Stimulated activated effector memory CD8-positive, alpha-beta T cell treated with anti-CD3 and anti-CD28 coated beads, Interleukin-12 subunit alpha, Interleukin-12 subunit beta, amount 100 ng/mL, for 72 hours (primary cell): ENCODE measurements around the gene MECR.

Experiments
- ATAC-seq: fragments of 150-1000 bp; cut with Tn5 transposase; 2 replicates; pipeline ENCODE4 v1.10.0; 2021
- DNase-seq, 2 donors: peaks; one replicate each; pipeline ENCODE4 v3.0.0; 2021 to 2022; ENCODE audit warnings: low spot score in 2 of 2
- H3K27ac Mint-ChIP-seq: one replicate; pipeline ENCODE4 v1.8.0; 2022; ENCODE audit warnings: mild to moderate bottlenecking, mixed read lengths
- H3K36me3 Mint-ChIP-seq: one replicate; pipeline ENCODE4 v1.8.0; 2022; ENCODE audit warnings: mild to moderate bottlenecking, mixed read lengths
- H3K4me1 Mint-ChIP-seq: one replicate; pipeline ENCODE4 v1.8.0; 2022; ENCODE audit warnings: mixed read lengths
- H3K4me3 Mint-ChIP-seq: one replicate; pipeline ENCODE4 v1.8.0; 2022; ENCODE audit warnings: mild to moderate bottlenecking, mixed read lengths
- H3K9me3 Mint-ChIP-seq: one replicate; pipeline ENCODE4 v1.8.0; 2022; ENCODE audit warnings: mixed read lengths

MECR gene, protein sequence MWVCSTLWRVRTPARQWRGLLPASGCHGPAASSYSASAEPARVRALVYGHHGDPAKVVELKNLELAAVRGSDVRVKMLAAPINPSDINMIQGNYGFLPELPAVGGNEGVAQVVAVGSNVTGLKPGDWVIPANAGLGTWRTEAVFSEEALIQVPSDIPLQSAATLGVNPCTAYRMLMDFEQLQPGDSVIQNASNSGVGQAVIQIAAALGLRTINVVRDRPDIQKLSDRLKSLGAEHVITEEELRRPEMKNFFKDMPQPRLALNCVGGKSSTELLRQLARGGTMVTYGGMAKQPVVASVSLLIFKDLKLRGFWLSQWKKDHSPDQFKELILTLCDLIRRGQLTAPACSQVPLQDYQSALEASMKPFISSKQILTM

DNA sequence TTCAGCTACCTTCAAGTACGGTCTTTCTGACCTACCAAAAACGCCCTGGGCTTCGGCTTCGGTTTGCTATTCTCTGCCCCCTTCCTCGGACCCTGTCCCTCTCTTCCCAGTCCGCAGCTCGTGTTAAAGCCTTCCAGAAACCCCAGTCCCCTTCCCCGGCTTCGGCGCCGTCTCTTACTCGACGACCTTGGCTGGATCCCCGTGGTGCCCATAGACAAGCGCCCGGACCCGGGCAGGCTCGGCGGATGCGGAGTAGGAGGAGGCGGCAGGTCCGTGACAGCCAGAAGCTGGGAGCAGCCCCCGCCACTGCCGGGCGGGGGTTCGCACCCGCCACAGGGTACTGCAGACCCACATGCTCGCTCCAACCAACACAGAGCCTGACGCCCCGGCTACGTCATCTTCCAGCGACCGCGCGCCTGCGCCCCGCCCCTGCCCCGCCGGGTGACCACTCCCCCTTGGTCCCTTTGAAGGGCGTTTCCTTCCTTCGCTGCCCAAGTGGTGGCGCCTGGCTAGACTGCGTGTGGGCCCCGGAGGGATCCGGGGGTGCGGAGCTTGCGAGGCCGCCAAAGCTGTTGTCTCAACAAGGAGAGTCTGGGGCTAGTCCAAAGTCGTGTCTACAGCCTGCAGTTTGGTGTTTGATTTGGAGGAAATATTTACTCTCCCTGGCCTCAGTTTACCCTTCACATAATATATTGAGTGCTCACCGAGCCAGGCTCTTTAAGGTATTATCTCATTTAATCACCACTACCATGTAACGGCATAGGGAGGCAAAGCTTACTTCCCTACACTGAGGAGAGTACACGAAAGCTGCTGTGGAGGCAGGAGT lies at the start of gene MECR:
TSS of gene MECR (minus strand) at position 382 of the 826 bp plus-strand sequence. CDS start at position 354, 28 bp downstream.
- H3K27ac Mint-ChIP-seq = peak within 1 kb of the TSS; percentile 96
- H3K4me1 Mint-ChIP-seq = peaks cover 23% of the 10 kb centered on the region
- DNase-seq (peak; percentile 98 to 99), ATAC-seq (peak; percentile 99)
- peaks cover 10% of the 10 kb centered on the region for H3K36me3 Mint-ChIP-seq
- H3K4me3 Mint-ChIP-seq = peak within 1 kb of the TSS; percentile 98
- no peaks in the 10 kb centered on the region for H3K9me3 Mint-ChIP-seq

DNA sequence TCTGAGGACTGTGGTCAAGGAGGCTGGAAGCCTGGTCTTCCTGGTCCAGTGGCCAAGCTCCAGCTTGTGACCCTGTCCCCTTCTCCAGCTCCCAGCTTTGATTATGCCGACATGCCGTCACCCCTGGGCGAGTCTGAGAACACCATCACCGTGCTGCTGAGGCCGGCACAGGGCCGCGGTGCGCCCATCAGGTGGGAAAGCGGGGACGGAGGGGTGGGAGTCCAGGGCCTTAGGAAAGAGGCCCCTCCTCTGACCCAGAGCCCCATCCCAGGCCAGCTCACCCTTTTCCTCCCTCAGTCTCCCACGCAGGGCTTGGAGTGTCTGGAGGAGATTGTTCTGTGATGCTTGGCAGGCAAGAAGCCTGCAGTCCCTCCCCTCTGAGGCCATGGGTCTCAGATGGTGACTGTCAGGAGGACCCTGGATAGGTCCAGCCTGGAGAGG lies 49.2 kb upstream of the MECR start:
- H3K4me3 Mint-ChIP-seq = no peak overlapping the region
- DNase-seq (no peak), ATAC-seq (no peak)
- peaks cover 6% of the 10 kb centered on the region for H3K36me3 Mint-ChIP-seq
- no peak overlapping the region for H3K27ac Mint-ChIP-seq
- H3K9me3 Mint-ChIP-seq = no peaks in the 10 kb centered on the region
- peaks cover 9% of the 10 kb centered on the region for H3K4me1 Mint-ChIP-seq

DNA sequence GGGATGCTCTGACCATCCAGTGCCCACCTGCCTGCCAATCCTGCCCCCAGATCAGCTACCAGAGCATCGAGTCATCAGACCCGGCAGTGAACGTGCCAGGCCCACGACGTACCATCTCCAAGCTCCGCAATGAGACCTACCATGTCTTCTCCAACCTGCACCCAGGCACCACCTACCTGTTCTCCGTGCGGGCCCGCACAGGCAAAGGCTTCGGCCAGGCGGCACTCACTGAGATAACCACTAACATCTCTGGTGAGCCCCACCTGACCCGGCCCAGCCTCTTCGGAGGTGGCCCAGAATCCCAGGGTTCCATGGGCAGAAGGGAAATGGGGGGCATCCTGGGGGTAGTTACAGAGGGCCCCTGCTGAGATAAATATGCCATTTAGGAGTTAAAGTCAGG lies 48.7 kb upstream of the MECR start:
- Mint-ChIP-seq H3K4me3 (no peak overlapping the region), H3K36me3 (peaks cover 6% of the 10 kb centered on the region), H3K27ac (no peak overlapping the region), H3K4me1 (peaks cover 9% of the 10 kb centered on the region), H3K9me3 (no peaks in the 10 kb centered on the region)
- no peak for ATAC-seq
- DNase-seq = no peak

DNA sequence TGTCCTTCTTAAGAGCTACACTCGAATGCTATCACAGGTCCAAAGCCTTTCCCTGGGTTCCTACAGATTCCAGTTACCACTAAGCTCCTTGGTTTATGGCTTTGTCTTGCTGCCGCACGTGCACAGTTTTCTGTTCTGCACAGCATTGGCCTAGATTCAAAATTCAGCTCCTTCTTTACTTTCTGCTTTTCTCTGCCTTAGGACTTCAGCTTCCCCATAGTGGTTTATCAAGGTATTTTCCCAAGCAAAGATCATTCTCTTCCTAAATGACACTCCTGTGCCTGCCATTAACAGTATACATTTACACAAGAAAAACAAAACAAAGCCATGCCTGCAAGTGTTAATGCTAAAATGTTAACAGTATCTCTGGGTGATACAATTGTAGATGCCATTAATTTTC lies 47.4 kb upstream of the MECR start:
- Mint-ChIP-seq H3K4me1 (peaks cover 1% of the 10 kb centered on the region), H3K4me3 (no peak overlapping the region), H3K27ac (no peak overlapping the region), H3K36me3 (no peaks in the 10 kb centered on the region), H3K9me3 (no peaks in the 10 kb centered on the region)
- ATAC-seq (no peak), DNase-seq (no peak)

DNA sequence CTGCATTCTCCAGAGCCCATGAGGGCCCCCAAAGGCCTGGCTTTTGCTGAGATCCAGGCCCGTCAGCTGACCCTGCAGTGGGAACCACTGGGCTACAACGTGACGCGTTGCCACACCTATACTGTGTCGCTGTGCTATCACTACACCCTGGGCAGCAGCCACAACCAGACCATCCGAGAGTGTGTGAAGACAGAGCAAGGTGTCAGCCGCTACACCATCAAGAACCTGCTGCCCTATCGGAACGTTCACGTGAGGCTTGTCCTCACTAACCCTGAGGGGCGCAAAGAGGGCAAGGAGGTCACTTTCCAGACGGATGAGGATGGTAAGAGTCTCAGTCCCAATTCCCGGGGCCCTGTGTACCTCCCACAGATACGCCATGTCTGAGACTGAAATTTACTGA lies 44.7 kb upstream of the MECR start:
- ATAC-seq = no peak
- H3K9me3 Mint-ChIP-seq = no peaks in the 10 kb centered on the region
- no peak overlapping the region for H3K27ac Mint-ChIP-seq
- no peaks in the 10 kb centered on the region for H3K36me3 Mint-ChIP-seq
- H3K4me3 Mint-ChIP-seq = no peak overlapping the region
- no peak for DNase-seq
- no peaks in the 10 kb centered on the region for H3K4me1 Mint-ChIP-seq

DNA sequence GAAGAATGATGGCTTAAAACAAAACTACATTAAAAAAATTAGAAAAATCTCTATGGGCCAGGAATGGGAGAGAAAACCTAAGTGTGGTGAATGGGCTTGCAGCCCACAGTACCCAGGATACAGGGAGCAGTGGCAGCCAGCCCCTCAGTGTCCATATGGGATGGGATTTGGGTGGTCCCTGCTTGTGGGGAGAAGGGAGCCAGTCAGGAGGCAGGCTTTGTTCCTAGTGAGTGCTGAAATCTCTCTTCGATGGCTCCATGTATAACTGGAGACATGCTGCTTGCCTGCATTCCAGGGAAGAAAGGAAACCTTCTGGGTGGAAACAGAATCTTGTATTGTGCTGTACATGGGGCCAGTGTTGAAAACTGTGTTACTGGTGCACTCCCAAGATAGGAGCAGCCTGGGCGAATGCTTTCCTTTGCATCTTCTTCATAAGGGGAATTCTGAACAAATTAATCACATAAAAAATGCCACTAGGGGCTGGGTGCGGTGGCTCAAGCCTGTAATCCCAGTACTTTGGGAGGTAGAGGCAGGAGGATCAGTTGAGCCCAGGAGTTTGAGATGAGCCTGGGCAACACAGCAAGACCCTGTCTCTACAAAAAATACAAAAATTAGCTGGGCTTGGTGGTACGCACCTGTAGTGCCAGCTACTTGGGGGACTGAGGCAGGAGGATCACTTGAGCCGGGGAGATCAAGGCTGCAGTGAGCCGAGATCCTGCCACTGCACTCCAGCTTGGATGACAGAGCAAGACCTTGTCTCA lies 41.6 kb upstream of the MECR start:
- Mint-ChIP-seq H3K27ac (no peak overlapping the region), H3K9me3 (no peaks in the 10 kb centered on the region), H3K4me3 (no peak overlapping the region), H3K4me1 (no peaks in the 10 kb centered on the region), H3K36me3 (no peaks in the 10 kb centered on the region)
- no peak for ATAC-seq
- no peak for DNase-seq

DNA sequence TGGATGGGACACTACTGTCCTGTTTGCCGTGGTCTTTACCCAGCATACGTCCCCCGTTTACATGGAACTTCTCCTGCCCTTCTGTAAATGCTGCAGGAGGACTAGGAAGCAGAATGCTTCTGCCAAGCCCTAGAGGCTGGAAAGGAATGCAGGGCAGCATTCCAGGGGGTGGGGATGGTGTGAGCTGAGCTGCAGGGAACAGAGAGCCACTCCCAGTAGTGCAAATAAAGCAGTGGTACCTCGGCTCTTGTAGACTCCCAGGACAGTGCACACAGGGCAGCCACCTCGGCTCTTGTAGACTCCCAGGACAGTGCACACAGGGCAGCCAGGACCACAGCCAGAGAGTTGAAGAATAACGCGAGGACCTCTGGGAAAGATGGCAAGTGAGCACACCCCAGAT lies 41.0 kb upstream of the MECR start:
- no peaks in the 10 kb centered on the region for H3K4me1 Mint-ChIP-seq
- no peak overlapping the region for H3K27ac Mint-ChIP-seq
- no peaks in the 10 kb centered on the region for H3K36me3 Mint-ChIP-seq
- no peaks in the 10 kb centered on the region for H3K9me3 Mint-ChIP-seq
- H3K4me3 Mint-ChIP-seq = no peak overlapping the region
- DNase-seq = no peak
- no peak for ATAC-seq

DNA sequence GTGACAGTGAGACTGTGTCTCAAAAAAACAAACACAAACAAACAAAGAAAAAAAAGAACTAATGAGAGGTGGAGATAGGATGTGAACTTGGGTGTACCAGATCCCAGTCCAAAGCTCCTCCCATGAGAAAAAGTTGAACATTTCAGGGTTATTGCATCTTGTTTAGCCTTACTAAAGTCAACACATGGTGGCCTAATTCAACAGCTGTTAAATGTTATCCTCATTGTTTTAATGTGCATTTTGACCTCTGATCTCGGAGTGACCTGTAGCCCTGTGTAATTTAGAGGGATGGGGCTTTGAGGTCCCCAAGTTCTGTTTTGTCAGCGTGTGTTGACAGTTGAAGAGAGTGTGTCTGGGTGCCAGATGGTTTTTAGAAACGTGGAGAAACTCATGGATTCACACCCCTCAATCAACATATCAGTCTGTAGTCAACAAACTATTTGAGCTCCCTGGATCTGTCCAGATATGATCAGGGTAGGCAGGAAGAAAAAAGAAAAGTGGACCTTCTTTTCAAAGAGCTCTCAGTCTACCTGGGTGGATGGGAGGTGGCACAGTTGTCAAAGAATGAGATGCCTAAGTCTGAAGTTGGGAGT lies 40.3 kb upstream of the MECR start:
- DNase-seq = no peak
- no peaks in the 10 kb centered on the region for H3K4me1 Mint-ChIP-seq

DNA sequence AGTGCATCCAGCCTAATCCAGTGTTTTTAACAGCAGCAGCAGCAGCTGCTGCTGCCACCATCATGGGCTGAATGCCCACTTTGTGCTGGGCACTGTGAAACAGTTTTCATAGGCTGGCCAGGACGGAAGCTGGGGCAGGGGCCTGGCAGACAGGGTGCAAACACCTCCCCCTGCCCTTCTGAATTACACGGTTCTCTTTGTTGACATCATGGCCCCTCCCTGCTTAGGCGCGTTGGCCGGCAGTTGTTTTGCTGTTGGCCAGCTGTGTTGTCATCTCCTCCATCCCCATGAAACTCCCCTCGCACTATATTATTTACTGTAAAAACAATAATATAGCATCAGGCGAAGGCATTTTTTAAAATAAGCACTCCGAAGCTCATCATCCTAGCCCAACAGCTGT lies 38.6 kb upstream of the MECR start:
- Mint-ChIP-seq H3K4me1 (no peaks in the 10 kb centered on the region), H3K4me3 (no peak overlapping the region), H3K36me3 (no peaks in the 10 kb centered on the region), H3K27ac (no peak overlapping the region), H3K9me3 (no peaks in the 10 kb centered on the region)
- ATAC-seq (no peak), DNase-seq (no peak)

More for the DNA sequence above, 40.3 kb upstream of the MECR start:
- H3K4me3 Mint-ChIP-seq = no peak overlapping the region
- no peaks in the 10 kb centered on the region for H3K36me3 Mint-ChIP-seq
- no peak overlapping the region for H3K27ac Mint-ChIP-seq
- no peak for ATAC-seq
- no peaks in the 10 kb centered on the region for H3K9me3 Mint-ChIP-seq

DNA sequence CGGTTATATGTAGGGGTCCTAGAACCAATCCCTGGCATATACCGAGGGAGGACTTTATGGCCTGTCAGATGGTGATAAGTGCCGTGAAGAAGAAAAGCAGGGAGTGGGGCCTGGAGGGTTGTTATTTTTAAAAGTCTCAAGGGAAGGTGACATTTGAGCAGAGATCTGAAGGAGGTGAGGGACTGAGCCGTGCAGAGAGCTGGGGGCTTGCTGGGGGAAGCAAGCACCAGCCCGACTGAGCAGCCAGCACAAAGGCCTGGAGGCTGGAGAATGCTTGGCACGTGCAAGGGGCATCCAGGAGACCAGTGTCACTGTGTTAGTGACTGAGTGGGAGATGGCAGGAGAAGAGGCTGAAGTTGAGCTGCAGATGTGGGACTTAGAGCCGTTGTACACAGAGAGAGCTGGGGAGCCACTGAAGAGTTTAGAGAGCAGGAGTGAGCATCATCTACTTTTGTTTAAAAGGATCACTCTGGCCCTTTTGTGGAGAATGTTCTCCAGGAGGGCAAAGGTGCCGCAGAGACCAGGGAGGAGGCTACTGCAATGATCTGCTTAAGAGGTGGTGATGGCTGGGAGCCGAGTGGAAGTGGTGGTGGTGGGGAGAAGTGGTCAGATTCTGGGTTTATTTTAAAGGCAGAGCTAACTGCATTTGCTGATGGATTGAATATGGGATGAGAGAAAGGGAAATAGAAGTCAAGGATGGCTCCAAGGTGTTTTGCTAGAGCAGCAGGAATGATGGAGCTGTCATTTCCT lies 36.8 kb upstream of the MECR start:
- no peak overlapping the region for H3K4me3 Mint-ChIP-seq
- H3K36me3 Mint-ChIP-seq = no peaks in the 10 kb centered on the region
- ATAC-seq (no peak), DNase-seq (no peak)
- H3K9me3 Mint-ChIP-seq = no peaks in the 10 kb centered on the region
- no peaks in the 10 kb centered on the region for H3K4me1 Mint-ChIP-seq
- no peak overlapping the region for H3K27ac Mint-ChIP-seq

DNA sequence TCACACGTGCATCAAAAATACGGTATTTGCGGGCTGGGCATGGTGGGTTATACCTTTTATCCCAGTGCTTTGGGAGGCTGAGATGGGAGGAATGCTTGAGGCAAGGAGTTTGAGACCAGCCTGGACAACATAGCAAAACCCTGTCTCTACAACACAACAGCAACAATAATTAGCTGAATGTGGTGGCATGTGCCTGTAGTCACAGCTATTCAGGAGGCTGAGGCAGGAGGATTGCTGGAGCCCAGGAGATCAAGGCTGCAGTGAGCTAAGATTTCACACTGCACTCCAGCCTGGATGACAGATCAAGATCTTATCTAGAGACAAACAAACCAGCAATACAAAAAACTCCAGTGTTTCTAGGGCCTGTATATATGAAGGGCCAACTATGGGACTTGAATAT lies 36.2 kb upstream of the MECR start:
- ATAC-seq (no peak), DNase-seq (no peak)
- Mint-ChIP-seq H3K4me1 (no peaks in the 10 kb centered on the region), H3K36me3 (no peaks in the 10 kb centered on the region), H3K9me3 (no peaks in the 10 kb centered on the region), H3K4me3 (no peak overlapping the region), H3K27ac (no peak overlapping the region)

DNA sequence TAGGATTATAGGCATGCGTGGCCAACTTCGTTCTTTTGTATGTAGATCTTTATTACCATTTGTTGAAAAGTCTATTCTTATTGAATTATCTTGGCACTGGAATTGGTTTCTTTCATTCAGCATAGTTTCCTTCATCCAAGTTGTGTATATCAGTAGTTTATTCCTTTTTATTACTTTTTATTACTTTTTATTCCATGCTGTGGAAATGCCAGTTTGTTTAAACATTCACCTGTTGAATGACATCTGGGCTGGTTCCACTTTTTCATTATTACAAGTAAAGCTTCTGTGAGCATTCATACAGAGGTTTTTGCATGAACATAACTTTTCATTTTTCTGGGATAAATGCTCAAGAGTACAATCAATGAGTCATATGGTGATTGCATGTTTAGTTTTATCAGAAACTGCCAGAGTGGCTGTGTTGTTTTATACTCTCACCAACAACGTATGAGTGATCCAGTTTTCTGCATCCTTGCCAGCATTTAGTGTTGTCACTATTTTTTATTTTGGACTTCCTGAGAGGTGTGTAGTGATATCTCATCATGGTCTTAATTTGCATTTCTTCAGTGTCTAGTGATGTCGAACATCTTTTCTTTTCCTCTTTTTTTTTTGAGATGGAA lies 34.1 kb upstream of the MECR start:
- Mint-ChIP-seq H3K4me3 (no peak overlapping the region), H3K4me1 (peaks cover 8% of the 10 kb centered on the region), H3K9me3 (no peaks in the 10 kb centered on the region), H3K27ac (no peak overlapping the region), H3K36me3 (no peaks in the 10 kb centered on the region)
- ATAC-seq = no peak
- DNase-seq = no peak

DNA sequence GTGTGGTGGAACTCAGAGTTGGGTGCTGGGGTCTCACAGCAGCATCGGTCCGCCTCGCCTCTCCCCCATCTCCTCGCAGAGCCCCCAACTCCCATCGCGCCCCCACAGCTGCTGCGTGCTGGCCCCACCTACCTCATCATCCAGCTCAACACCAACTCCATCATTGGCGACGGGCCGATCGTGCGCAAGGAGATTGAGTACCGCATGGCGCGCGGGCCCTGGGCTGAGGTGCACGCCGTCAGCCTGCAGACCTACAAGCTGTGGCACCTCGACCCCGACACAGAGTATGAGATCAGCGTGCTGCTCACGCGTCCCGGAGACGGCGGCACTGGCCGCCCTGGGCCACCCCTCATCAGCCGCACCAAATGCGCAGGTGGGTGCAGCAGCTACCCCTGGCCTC lies 29.8 kb upstream of the MECR start:
- Mint-ChIP-seq H3K9me3 (no peaks in the 10 kb centered on the region), H3K36me3 (no peaks in the 10 kb centered on the region), H3K4me1 (peaks cover 9% of the 10 kb centered on the region), H3K4me3 (peak overlapping the region; percentile 66), H3K27ac (no peak overlapping the region)
- DNase-seq (no peak), ATAC-seq (no peak)

DNA sequence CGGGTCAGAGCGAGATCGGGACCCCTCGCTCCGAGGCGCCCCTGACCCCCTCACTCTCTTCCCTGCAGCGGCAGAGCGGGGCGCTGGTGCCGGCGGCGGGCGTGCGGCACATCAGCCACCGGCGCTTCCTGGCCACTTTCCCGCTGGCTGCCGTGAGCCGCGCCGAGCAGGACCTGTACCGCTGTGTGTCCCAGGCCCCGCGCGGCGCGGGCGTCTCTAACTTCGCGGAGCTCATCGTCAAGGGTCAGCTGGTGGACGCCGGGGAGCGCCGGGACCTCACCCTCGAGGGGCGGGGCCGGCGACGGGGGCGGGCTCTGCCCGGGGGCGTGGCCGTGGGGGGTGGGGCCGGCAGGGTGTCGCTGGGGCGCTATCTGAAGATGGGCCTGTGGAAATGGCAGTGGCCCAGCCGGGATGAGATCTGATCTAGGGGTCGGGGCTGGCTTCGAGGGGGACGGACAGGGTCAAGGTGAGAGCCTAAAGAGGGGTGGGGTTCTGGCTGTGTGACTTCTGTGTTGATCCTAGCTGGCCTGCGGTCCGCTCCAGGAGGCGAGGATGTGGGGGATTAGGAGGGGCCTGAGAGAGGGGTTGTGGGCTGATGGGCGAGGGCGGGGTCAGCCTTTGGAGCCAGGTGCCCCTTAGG lies 29.2 kb upstream of the MECR start:
- no peaks in the 10 kb centered on the region for H3K36me3 Mint-ChIP-seq
- peaks cover 9% of the 10 kb centered on the region for H3K4me1 Mint-ChIP-seq
- no peaks in the 10 kb centered on the region for H3K9me3 Mint-ChIP-seq
- H3K4me3 Mint-ChIP-seq = peak overlapping the region; percentile 66
- H3K27ac Mint-ChIP-seq = no peak overlapping the region
- DNase-seq (peak; percentile 36 to 66), ATAC-seq (peak; percentile 61)
